ENCODE measurements around the gene SYNJ2. TPM values are rescaled to one million over a fixed set of nuclear protein-coding genes. Genes with fewer than 3 reads are reported as not detected.

SYNJ2 gene
- total RNA-seq, 1 experiment from 2014 or later = 24.5 TPM

- Mint-ChIP-seq H3K4me1 (no peaks in the 10 kb centered on the region), H3K27ac (peak overlapping the region in 2 of 3 experiments; percentile 34 to 70; a peak in 3 of 7 replicates), H3K27me3 (ENCODE audit: low read depth) (no peaks in the 10 kb centered on the region; the same call in 1 of the 2 replicates), H3K4me3 (no peak overlapping the region), H3K9me3 (no peaks in the 10 kb centered on the region), H3K36me3 (ENCODE audit: insufficient read depth in 1 of 3, low read depth in 3 of 3) (peaks cover 13 to 78% (median 19%) of the 10 kb centered on the region in 3 experiments; a peak in 6 of 7 replicates)
- no peak overlapping the region for H2BK20ac ChIP-seq (ENCODE audit: low read depth, low read length, poor library complexity, severe bottlenecking)
- H2AK5ac ChIP-seq (ENCODE audit: insufficient read length, low read length) = no peak overlapping the region
- no peaks in the 10 kb centered on the region for H3K9me3 ChIP-seq (ENCODE audit: control insufficient read depth, low read depth, low read length)
- H3K4me2 ChIP-seq (ENCODE audit: insufficient read depth, insufficient read length, low read length) = no peak overlapping the region
- H3K4ac ChIP-seq (ENCODE audit: low read depth, low read length) = no peak overlapping the region
- H3K27me3 ChIP-seq (ENCODE audit: insufficient read depth, low read length) = no peaks in the 10 kb centered on the region
- H3K14ac ChIP-seq (ENCODE audit: insufficient read depth, low read length) = no peak overlapping the region
- H3T11ph ChIP-seq (ENCODE audit: low read length) = no peak overlapping the region
- no peaks in the 10 kb centered on the region for H3K79me2 ChIP-seq (ENCODE audit: insufficient read depth, low read length)
- H3K4me1 ChIP-seq (ENCODE audit: insufficient read depth, low read length) = no peaks in the 10 kb centered on the region
- no peak overlapping the region for H2AFZ ChIP-seq (ENCODE audit: low read length)
- no peak overlapping the region for H2BK5ac ChIP-seq (ENCODE audit: insufficient read length, low read length)
- H3K27ac ChIP-seq (ENCODE audit: insufficient read length, low read depth, low read length) = no peak overlapping the region
- no peak overlapping the region for H2BK15ac ChIP-seq (ENCODE audit: low read depth, low read length)
- no peak overlapping the region for H2BK120ac ChIP-seq (ENCODE audit: low read depth, low read length, poor library complexity, severe bottlenecking)
- H3K18ac ChIP-seq (ENCODE audit: insufficient read length, low read depth, low read length) = no peak overlapping the region
- no peaks in the 10 kb centered on the region for H4K20me1 ChIP-seq (ENCODE audit: control insufficient read depth, insufficient read depth, insufficient read length)
- DNase-seq = no peak
- no CpG with 5 or more reads among the region's 23 CpGs for WGBS (ENCODE audit: extremely low coverage, insufficient read length, low lambda C conversion rate)
- no peak overlapping the region for H4K8ac ChIP-seq (replicated peaks; ENCODE audit: insufficient read length, low read depth, low read length)
- H4K5ac ChIP-seq (ENCODE audit: insufficient read length, low read depth, low read length) = no peak overlapping the region
- TF ChIP-seq CTCF (conservative IDR thresholded peaks at IDR 0.05) = no peak
- H4K91ac ChIP-seq (ENCODE audit: insufficient read length, low read depth, low read length) = no peak overlapping the region
- no peaks in the 10 kb centered on the region for H3K79me1 ChIP-seq (ENCODE audit: insufficient read depth, low read depth, low read length, poor library complexity, severe bottlenecking)
- H3K9ac ChIP-seq (ENCODE audit: extremely low read depth, insufficient read length, low read length) = no peak overlapping the region
- H3K56ac ChIP-seq (ENCODE audit: insufficient read length, low read depth, low read length) = no peak overlapping the region
- no peaks in the 10 kb centered on the region for H3K23me2 ChIP-seq (ENCODE audit: insufficient read length, low read depth, low read length, poor library complexity, severe bottlenecking)
- H3K23ac ChIP-seq (ENCODE audit: insufficient read length, low read depth, low read length) = no peak overlapping the region
- H2BK12ac ChIP-seq (ENCODE audit: insufficient read length, low read depth, low read length) = no peak overlapping the region
Observed at GRCh38 chr6:158083455-158084325, 102.0 kb downstream of the SYNJ2 start.
